Measurements from ENCODE around the gene ADCY9. TPM values are rescaled to one million over a fixed set of nuclear protein-coding genes. Genes with fewer than 3 reads are reported as not detected.

ADCY9 gene
- total and polyA plus RNA-seq, 2 experiments from 2014 or later, result 2.2 to 18.3 TPM

- Mint-ChIP-seq H3K4me3 (no peak overlapping the region), H3K36me3 (ENCODE audit: low read depth) (no peaks in the 10 kb centered on the region), H3K27ac (no peak overlapping the region), H3K4me1 (no peaks in the 10 kb centered on the region; the same call in 2 of the 3 replicates), H3K27me3 (ENCODE audit: insufficient read depth, low read depth, poor library complexity) (peaks cover 3% of the 10 kb centered on the region), H3K9me3 (no peaks in the 10 kb centered on the region)
- no peak for ATAC-seq
- Histone ChIP-seq H4K20me1 (replicated peaks; ENCODE audit: insufficient read depth) (no peaks in the 10 kb centered on the region), H3K4me1 (ENCODE audit: insufficient read depth) (peaks cover 1% of the 10 kb centered on the region; the same call in 1 of the 2 replicates), H3F3A (replicated peaks; ENCODE audit: low read depth) (no peaks in the 10 kb centered on the region), H2AFZ (no peak overlapping the region), H3K27me3 (ENCODE audit: insufficient read depth) (no peaks in the 10 kb centered on the region), H3K4me2 (no peak overlapping the region), H3K4me3 (no peak overlapping the region), H3K9me2 (ENCODE audit: insufficient read depth) (no peaks in the 10 kb centered on the region), H3K79me2 (replicated peaks; ENCODE audit: insufficient read depth) (peaks cover 4% of the 10 kb centered on the region; the same call in 1 of the 2 replicates), H3K27ac (ENCODE audit: low read depth) (no peak overlapping the region), H3K36me3 (ENCODE audit: insufficient read depth) (no peaks in the 10 kb centered on the region)
- TF ChIP-seq CTCF (conservative IDR thresholded peaks at IDR 0.05; ENCODE audit: low read depth in 2 of 2) (no peak), REST (IDR thresholded peaks at IDR 0.05; ENCODE audit: unreplicated experiment) (no peak), ZNF331 (CRISPR knock-in tag; IDR thresholded peaks at IDR 0.05; ENCODE audit: low read depth) (no peak), ETS1 (IDR thresholded peaks at IDR 0.05) (no peak), CREB1 (CRISPR knock-in tag; IDR thresholded peaks at IDR 0.05; ENCODE audit: low read depth) (no peak), NANOG (IDR thresholded peaks at IDR 0.05; ENCODE audit: borderline replicate concordance) (no peak), ZNF114 (CRISPR knock-in tag; IDR thresholded peaks at IDR 0.05) (no peak), POLR2AphosphoS5 (IDR thresholded peaks at IDR 0.05; ENCODE audit: low read depth) (no peak), EZH2phosphoT487 (IDR thresholded peaks at IDR 0.05; ENCODE audit: unreplicated experiment) (no peak), ZNF462 (CRISPR knock-in tag; IDR thresholded peaks at IDR 0.05) (no peak), STAT1 (IDR thresholded peaks at IDR 0.05; ENCODE audit: unreplicated experiment) (no peak), JUNB (IDR thresholded peaks at IDR 0.05; ENCODE audit: unreplicated experiment) (no peak)
- no peak for DNase-seq (ENCODE audit: low spot score)
Measured at GRCh38 chr16:4067262-4068001, 48.8 kb downstream of the ADCY9 start.

Measured in GM23338 (cell line).